NCI-H2196 (cell line): ENCODE measurements around the gene ALPG.
"Not testable (repeated sequence)": the region's sequence is repeated elsewhere in the genome, so short reads cannot be mapped to it uniquely, and the experiment has no call there.

Experiments
- DNase-seq: peaks from one replicate; lab custom pipeline; 2025; ENCODE audit not compliant: unreplicated experiment; lab: John Stamatoyannopoulos, UW

ALPG gene

GRCh38 chr2:232376713-232377112, 29.9 kb upstream of the ALPG start:
- DNase-seq = no peak

GRCh38 chr2:232377319-232377718, 29.3 kb upstream of the ALPG start:
- DNase-seq = no peak

GRCh38 chr2:232377841-232378734, 28.6 kb upstream of the ALPG start:
- no peak for DNase-seq

- not testable (repeated sequence) for DNase-seq
Measured at GRCh38 chr2:232378735-232379151, 27.9 kb upstream of the ALPG start, which contains the start of gene ALPP. Gene ALPP (plus strand): TSS chr2:232378751. CDS start chr2:232378803, 52 bp downstream.

- DNase-seq = not testable (repeated sequence)
Measured at GRCh38 chr2:232379610-232380590, 26.7 kb upstream of the ALPG start.

- DNase-seq = not testable (repeated sequence)
Measured at GRCh38 chr2:232381204-232382031, 25.2 kb upstream of the ALPG start.

- no peak for DNase-seq
Measured at GRCh38 chr2:232382331-232383225, 24.1 kb upstream of the ALPG start.

GRCh38 chr2:232384466-232384865, 22.2 kb upstream of the ALPG start:
- no peak for DNase-seq

GRCh38 chr2:232385058-232385457, 21.6 kb upstream of the ALPG start:
- not testable (repeated sequence) for DNase-seq

- DNase-seq = no peak
Measured at GRCh38 chr2:232385660-232386489, 20.8 kb upstream of the ALPG start.

- DNase-seq = no peak
Measured at GRCh38 chr2:232386490-232386739, 20.2 kb upstream of the ALPG start.

GRCh38 chr2:232386740-232387450, 19.7 kb upstream of the ALPG start:
- DNase-seq = no peak

GRCh38 chr2:232387451-232388171, 19.0 kb upstream of the ALPG start:
- no peak for DNase-seq

- DNase-seq = no peak
Measured at GRCh38 chr2:232388324-232388891, 18.2 kb upstream of the ALPG start.

- no peak for DNase-seq
Measured at GRCh38 chr2:232389327-232389726, 17.3 kb upstream of the ALPG start.

- no peak for DNase-seq
Measured at GRCh38 chr2:232390661-232391060, 16.0 kb upstream of the ALPG start.

GRCh38 chr2:232393556-232393955, 13.1 kb upstream of the ALPG start:
- no peak for DNase-seq
